ENCODE results near the gene EXOG. TPM values are rescaled to one million over a fixed set of nuclear protein-coding genes. Genes with fewer than 3 reads are reported as not detected.

The EXOG gene
- total RNA-seq, 2 experiments from 2014 or later: 16.8 to 21.7 TPM

DNA sequence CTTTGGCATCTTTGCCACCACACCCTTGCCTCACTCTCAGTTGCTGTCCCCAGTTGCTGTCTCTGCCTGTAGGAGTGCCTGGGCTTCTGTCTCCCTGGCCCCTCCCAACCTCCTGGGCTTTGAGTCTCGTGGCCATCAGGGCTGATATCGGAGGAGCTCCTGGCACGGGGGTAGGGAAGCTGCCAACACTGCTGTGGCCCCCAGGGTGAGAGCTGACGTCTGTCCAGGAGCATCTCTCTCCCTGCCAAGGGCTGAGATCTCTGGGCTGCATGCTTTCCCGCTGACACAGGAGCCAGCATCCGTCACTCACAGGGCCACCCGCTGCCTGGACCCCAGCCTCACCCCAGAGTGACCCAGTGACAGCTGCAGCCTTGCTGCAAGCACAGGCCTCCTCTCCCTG is 47.4 kb downstream of the EXOG start:
- H3K36me3 Mint-ChIP-seq: no peaks in the 10 kb centered on the region
- H3K4me1 Mint-ChIP-seq: no peaks in the 10 kb centered on the region
- H3K9me3 Mint-ChIP-seq: no peaks in the 10 kb centered on the region
- DNase-seq: no peak
- H3K4me3 Mint-ChIP-seq: no peak overlapping the region
- no peaks in the 10 kb centered on the region for H3K27me3 Mint-ChIP-seq
- H3K27ac Mint-ChIP-seq: no peak overlapping the region

DNA sequence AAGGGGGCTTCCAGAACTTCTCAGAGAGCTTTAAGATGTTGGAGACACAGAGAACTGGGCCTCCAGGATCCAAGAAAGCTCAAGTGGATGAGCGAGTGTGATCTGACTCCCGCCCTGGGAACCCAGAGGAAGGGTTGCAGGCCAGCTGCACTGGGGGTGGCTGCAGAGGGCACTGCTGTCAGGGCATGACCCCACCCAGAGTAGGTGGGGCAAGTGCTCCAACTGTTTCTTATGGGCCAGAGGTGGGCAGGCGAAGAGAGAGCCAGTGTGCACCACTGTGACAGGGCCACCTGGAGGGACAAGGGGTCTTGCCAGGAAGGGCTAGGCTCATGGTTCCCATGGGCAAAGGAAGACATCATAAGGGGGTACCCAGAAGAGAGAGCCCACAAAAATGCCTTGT is 48.8 kb downstream of the EXOG start:
- H3K4me3 Mint-ChIP-seq: no peak overlapping the region
- no peak for DNase-seq
- no peaks in the 10 kb centered on the region for H3K4me1 Mint-ChIP-seq
- H3K27me3 Mint-ChIP-seq: no peaks in the 10 kb centered on the region
- H3K9me3 Mint-ChIP-seq: no peaks in the 10 kb centered on the region
- no peaks in the 10 kb centered on the region for H3K36me3 Mint-ChIP-seq
- no peak overlapping the region for H3K27ac Mint-ChIP-seq

DNA sequence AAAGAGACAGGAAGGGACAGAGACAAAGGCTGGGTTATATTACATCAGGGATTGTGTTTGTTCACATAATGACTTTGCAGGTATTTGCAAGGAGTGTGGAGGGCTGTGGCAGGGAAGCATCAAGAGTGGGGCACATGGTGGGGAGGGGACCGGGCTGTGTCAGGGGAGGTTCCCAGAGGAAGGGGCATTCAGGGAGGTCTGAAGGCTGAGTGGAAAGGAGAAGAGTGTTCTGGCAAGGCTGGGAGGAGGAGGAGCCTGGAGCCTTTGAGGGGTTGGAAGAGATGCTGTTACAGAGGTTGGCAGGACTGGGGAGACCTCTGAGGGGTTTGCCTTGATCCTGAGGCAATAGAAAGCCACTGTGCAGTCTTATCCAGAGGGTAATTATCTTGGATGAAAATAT is 49.4 kb downstream of the EXOG start:
- Mint-ChIP-seq H3K27me3 (no peaks in the 10 kb centered on the region), H3K27ac (no peak overlapping the region), H3K4me1 (no peaks in the 10 kb centered on the region), H3K9me3 (no peaks in the 10 kb centered on the region), H3K4me3 (no peak overlapping the region), H3K36me3 (no peaks in the 10 kb centered on the region)
- no peak for DNase-seq

DNA sequence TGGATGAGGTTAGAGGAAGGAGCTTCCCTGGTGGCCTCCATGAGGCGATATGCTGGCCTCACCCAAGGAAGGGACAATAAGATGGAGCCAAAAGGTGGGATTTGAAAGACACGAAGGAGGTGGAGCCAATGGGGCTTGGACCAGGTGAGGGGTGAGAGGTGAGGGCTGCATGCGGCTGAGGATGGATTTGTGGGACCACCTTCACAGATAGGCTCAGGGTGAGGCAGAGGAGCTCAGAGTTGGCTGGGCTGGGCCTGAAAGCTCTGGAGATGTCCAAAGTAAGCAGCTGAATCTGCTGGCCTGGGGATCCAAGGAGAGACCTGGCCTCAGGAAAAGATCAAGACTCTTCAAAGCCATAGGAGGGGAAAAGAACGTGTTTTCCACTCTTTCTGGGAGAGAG is 49.8 kb downstream of the EXOG start:
- Mint-ChIP-seq H3K27me3 (no peaks in the 10 kb centered on the region), H3K4me3 (no peak overlapping the region), H3K4me1 (no peaks in the 10 kb centered on the region), H3K27ac (no peak overlapping the region), H3K36me3 (no peaks in the 10 kb centered on the region), H3K9me3 (no peaks in the 10 kb centered on the region)
- no peak for DNase-seq

DNA sequence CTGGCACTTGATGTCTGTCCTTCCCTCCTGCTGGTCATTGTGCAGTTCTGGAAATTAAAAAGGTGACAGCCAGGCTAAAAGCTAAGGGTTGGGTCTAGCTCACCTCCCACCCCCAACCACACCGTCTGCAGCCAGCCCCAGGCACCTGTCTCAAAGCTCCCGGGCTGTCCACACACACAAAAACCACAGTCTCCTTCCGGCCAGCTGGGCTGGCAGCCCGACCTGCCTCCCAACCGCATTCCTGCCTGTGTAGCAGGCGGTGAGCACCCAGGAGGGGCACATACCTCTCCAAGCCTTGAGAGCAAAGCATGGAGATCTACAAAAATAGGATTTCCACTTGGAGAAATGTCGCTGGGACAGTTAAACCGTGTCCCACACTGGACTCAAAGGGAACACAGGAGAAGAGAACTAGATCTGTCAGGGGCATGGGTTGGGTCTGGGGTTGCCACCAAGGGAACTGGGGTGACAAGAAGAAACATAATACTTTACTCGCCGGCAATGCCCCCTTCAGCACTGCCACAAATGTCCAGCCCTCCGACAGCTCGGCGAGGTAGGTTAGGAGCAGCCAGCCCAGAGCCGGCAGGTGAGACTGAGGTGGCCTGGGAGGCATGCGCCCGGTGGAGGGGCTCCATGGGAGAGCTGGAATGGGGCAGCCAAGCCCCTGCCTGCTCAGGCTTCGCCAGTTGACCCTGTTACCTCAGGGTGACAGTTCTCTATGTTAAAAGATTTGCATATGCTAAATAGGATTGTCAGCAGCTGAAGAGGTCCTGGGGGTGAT is 52.2 kb downstream of the EXOG start:
- DNase-seq: no peak
- Mint-ChIP-seq H3K36me3 (no peaks in the 10 kb centered on the region), H3K27me3 (no peaks in the 10 kb centered on the region)

DNA sequence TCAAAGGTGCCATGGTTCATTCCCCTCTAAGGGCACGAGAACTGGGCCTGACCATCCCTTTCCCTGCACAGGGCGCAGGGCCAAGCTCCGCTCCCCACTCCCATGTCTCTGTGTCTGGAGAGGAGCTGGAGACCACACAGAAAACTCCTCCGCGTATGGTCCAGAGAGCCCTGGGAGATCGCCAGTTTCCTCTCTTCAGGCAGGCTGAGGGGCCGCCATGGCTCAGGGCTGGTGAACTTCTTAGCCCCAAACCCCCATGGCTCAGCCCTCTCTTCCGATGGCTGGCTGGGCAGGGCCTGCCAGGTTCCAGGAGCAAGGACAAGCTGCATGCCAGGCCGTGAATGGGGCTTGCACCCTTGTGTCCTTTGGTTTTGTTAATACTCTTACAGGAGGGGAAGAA is 52.9 kb downstream of the EXOG start:
- H3K27ac Mint-ChIP-seq: no peak overlapping the region
- no peaks in the 10 kb centered on the region for H3K36me3 Mint-ChIP-seq
- no peaks in the 10 kb centered on the region for H3K4me1 Mint-ChIP-seq
- DNase-seq: no peak
- no peaks in the 10 kb centered on the region for H3K27me3 Mint-ChIP-seq
- no peak overlapping the region for H3K4me3 Mint-ChIP-seq
- H3K9me3 Mint-ChIP-seq: no peaks in the 10 kb centered on the region

More for the DNA sequence above, 52.2 kb downstream of the EXOG start:
- Mint-ChIP-seq H3K27ac (no peak overlapping the region), H3K4me1 (no peaks in the 10 kb centered on the region), H3K9me3 (no peaks in the 10 kb centered on the region), H3K4me3 (no peak overlapping the region)

DNA sequence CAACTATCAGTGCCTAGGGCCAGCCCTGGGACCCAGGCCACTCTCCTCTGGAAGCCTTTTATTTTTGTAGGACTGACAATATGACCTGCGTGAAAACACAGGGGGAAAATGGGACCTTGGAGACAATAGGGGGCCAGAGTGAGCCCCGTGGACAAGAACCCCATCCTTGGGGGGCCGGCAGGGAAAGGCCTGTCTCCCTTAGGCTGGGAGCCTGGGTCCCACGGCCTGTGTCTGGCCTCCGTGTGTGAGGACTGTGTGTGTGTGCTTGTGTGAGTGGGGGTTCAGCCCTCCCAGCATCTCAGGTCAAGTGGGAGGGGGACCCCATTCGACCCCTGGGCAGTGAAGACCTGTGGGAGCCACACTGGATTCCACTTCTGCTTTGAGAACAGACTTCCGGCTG is 53.3 kb downstream of the EXOG start:
- Mint-ChIP-seq H3K4me1 (no peaks in the 10 kb centered on the region), H3K27me3 (no peaks in the 10 kb centered on the region), H3K4me3 (no peak overlapping the region), H3K27ac (no peak overlapping the region), H3K9me3 (no peaks in the 10 kb centered on the region), H3K36me3 (no peaks in the 10 kb centered on the region)
- no peak for DNase-seq

DNA sequence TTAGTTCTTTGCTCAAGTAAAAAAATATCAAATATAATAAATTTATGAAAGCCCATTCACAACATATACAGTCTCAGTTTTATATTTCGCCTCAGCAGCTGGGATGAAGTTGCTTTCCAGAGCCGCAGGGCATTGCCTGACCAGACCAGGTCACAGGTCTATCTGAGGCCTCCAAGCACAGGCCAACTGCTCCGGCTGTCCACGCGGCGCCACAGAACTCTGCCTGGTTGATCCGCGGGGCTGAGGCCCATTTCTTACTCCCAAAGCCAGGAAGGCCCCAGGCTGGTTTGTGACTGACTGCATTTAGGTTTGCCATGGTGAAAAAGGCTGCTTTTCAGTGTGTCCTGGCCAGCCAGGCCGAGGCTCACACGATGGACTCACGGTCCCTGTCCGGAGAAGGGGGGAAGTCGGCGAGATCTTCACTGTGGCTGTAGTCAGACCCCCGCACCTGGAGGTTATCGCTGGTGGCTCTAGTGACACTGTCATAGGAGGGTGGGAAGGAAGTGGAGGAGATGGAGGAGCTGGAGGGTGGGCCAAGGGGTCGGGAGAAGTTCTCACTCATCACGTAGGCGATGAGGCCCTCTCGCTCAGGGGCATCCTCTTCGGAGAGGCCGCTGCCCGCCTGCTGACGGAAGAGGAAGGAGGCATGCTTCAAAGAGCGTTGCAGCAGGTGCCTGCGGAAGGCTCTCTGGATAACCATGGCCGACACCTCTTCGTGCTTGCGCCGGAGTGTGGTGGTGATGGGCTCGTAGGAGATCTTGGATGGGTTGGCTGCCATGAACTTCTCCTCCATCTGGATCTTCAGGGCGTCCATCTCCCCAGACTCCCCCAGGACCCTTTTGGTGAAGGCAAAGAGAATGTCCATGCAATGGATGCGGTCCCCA is 54.1 kb downstream of the EXOG start:
- no peak for DNase-seq
- H3K27me3 Mint-ChIP-seq: no peaks in the 10 kb centered on the region
- H3K36me3 Mint-ChIP-seq: no peaks in the 10 kb centered on the region
- H3K27ac Mint-ChIP-seq: no peak overlapping the region
- no peaks in the 10 kb centered on the region for H3K9me3 Mint-ChIP-seq
- no peaks in the 10 kb centered on the region for H3K4me1 Mint-ChIP-seq
- no peak overlapping the region for H3K4me3 Mint-ChIP-seq

DNA sequence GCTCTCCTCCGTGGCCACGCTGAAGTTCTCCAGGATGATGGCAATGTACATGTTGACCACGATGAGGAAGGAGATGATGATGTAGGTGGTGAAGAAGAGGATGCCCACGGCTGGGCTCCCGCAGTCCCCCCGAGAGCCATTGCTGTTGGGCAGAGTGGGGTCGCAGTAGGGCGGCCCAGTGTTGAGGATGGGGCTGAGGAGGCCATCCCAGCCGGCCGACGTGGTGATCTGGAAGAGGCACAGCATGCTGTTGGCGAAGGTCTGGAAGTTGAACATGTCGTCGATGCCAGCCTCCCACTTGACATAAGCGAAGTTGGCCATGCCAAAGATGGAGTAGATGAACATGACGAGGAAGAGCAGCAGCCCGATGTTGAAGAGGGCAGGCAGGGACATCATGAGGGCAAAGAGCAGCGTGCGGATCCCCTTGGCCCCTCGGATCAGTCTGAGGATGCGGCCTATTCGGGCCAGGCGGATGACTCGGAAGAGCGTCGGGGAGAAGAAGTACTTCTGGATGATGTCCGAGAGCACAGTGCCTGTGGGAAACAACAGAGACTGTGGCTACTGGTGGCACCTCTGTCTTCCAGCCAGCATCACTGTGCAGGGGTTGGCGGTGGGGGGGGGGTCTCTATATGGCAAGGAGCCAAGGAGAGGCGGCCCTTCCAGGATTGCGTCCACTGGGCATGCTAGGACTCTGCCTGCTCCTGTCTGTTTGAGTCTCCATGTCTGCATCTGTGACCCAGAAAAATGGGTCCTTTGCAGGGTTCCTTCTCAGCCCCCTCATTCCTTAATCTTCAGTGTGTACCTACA is 55.1 kb downstream of the EXOG start:
- Mint-ChIP-seq H3K9me3 (no peaks in the 10 kb centered on the region), H3K36me3 (no peaks in the 10 kb centered on the region), H3K27me3 (no peaks in the 10 kb centered on the region), H3K4me3 (no peak overlapping the region), H3K27ac (no peak overlapping the region), H3K4me1 (no peaks in the 10 kb centered on the region)
- DNase-seq: no peak

DNA sequence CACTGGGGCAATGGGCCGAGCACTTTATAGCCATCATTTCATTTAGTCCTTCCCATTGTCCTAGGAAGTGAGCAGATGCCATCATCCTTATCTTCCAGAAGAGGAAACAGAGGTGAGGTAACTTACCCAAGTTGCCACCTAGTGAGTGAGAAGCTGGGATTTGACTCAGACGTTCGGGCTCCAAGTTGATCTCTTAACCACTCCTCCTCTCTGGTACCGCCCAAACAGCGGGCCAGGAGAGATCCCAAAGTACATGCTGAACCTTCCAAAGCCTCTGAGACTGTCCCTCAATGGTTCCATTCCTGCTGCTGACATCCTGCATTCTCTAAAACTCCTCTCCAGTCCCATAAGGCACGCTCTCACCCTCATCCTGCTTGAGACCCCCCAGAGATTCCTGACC is 56.2 kb downstream of the EXOG start:
- Mint-ChIP-seq H3K27me3 (no peaks in the 10 kb centered on the region), H3K4me1 (no peaks in the 10 kb centered on the region), H3K9me3 (no peaks in the 10 kb centered on the region), H3K4me3 (no peak overlapping the region), H3K36me3 (no peaks in the 10 kb centered on the region), H3K27ac (no peak overlapping the region)
- no peak for DNase-seq

DNA sequence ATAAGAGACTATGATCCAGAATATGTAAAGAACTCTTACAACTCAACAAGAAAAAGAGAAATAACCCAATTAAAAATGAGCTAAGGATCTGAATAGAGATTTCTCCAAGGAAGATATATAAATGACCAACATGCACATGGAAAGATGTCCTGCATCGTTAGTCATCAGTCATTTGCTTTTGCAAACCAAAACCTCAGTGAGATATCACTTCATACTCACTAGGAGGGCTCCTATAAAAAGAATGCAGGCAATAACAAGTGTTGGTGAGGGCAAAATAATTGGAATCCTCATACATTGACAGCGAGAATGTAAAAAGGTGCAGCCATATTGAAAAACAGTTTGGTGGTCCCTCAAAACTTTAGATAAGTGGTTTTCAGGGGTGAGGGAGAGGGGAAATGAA is 56.9 kb downstream of the EXOG start:
- Mint-ChIP-seq H3K27ac (no peak overlapping the region), H3K27me3 (no peaks in the 10 kb centered on the region), H3K4me3 (no peak overlapping the region), H3K9me3 (no peaks in the 10 kb centered on the region), H3K36me3 (no peaks in the 10 kb centered on the region), H3K4me1 (no peaks in the 10 kb centered on the region)
- DNase-seq: no peak

DNA sequence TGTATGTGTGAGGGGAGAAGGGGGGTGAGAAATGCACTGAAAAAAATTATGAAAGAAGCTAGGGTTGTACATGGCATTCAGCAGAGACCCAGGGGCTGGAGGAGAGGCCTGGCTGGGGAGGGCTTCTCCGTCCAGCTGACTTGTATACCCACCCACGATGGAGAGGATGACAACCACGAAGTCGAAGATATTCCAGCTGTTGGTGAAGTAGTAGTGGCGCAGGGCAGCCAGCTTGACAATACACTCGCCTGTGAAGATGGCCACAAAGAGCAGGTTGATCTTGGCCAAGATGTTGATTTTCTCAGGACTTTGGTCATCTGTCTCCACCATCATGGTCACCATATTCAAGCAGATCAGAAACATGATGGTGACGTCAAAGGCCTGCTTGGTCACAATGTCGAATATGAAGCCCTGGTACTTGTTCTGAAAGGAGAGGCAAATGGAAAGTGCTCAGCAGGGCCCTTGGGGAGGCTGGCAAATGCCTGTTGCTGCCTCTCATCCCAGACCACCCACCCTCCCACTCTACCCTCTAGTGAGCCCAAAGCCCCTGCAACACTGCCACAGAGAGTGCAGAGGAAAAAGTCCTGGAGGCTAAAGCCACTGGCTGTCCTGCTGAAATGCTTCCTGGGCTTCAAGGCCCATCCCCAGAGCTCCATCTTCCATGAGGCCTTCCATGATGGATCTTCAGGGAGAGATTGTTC is 58.1 kb downstream of the EXOG start:
- Mint-ChIP-seq H3K27ac (no peak overlapping the region), H3K36me3 (no peaks in the 10 kb centered on the region), H3K4me3 (no peak overlapping the region), H3K9me3 (no peaks in the 10 kb centered on the region), H3K4me1 (no peaks in the 10 kb centered on the region), H3K27me3 (no peaks in the 10 kb centered on the region)
- no peak for DNase-seq

DNA sequence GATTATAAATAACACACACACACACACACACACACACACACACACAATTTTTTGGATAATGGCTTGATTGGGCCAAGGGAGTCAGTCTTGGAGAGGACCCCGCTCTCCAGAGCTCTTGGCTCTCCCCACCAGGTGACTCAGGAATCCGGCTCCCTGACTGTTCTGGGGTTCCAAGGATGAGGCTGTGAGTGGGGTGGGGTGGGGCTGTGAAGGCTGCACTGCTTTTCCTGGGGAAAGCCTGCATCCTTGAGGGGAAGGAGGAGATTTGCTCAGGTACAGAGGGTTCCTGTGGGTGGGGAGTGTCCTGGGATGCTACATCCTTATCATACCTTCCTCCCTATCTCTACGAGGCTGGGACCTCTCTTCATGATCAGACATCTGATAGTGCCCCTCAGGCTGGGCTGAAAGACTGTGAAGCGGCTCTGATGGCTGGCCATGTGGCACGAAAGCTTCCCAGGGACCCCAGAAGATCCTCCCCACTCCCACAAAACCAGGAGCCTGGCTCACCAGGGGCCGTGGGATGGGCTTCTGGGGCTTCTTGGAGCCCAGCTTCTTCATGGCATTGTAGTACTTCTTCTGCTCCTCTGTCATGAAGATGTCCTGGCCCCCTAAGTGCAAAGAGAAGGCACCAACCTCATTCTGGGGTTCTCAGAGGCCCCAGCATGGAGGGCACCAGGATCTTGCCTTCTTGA is 59.2 kb downstream of the EXOG start:
- no peak for DNase-seq
- no peaks in the 10 kb centered on the region for H3K9me3 Mint-ChIP-seq
- H3K27ac Mint-ChIP-seq: no peak overlapping the region
- H3K4me1 Mint-ChIP-seq: no peaks in the 10 kb centered on the region
- H3K27me3 Mint-ChIP-seq: no peaks in the 10 kb centered on the region
- no peak overlapping the region for H3K4me3 Mint-ChIP-seq
- H3K36me3 Mint-ChIP-seq: no peaks in the 10 kb centered on the region

DNA sequence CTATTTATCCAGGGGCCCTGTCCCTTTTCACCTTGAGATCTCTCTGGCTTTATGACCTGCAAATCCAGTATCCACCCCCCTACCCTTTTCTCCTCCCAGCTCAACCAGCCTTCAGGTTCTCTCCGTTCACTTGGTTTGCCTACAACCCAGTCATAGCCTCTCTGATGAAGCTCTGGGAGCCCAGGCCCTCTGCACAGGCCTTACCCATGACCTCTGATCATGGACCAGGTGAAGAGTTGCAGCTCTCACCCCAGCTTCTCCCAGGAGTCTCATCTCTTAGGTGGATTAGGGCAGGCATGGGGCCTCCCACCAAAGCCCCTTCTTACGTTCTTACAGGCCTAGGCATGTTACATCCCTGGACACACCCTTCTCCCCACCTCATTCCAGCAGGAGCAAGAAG is 59.8 kb downstream of the EXOG start:
- Mint-ChIP-seq H3K4me3 (no peak overlapping the region), H3K9me3 (no peaks in the 10 kb centered on the region), H3K4me1 (no peaks in the 10 kb centered on the region), H3K27ac (no peak overlapping the region), H3K36me3 (no peaks in the 10 kb centered on the region), H3K27me3 (no peaks in the 10 kb centered on the region)
- no peak for DNase-seq
